Fibroblast of the aortic adventitia (primary cell): ENCODE data around the gene HIPK1. TPM values are rescaled to one million over a fixed set of nuclear protein-coding genes. Genes with fewer than 3 reads are reported as not detected.
A peak's percentile ranks its signal among the peaks of the same experiment; 100 is the strongest.

Experiments
- DNase-seq: peaks from one replicate; pipeline ENCODE4 v3.0.0-alpha.2; 2010; ENCODE audit warnings: low read depth
- H3K4me3 ChIP-seq: 2 replicates; pipeline ENCODE4 v1.5.1; 2011; ENCODE audit warnings: low read depth, mild to moderate bottlenecking, control low read depth, low read length, moderate library complexity
- total RNA-seq: library from RNA; depleted of rRNA; stranded (reverse); fragments of >200 nt; gene quantifications from 2 replicates; pipeline ENCODE4 v1.2.3, GENCODE V29; 2012; ENCODE audit warnings: low replicate concordance
- TF ChIP-seq, protein P1 (sequence below): IDR thresholded peaks from 2 replicates; pipeline ENCODE4 v1.5.1; 2011; ENCODE audit warnings: mild to moderate bottlenecking, low read length, control low read depth, inconsistent platforms; ENCODE audit not compliant: insufficient read depth

HIPK1 gene
- total RNA-seq, 1 donor, result 38.2 TPM

- TF ChIP-seq, protein P1, sequence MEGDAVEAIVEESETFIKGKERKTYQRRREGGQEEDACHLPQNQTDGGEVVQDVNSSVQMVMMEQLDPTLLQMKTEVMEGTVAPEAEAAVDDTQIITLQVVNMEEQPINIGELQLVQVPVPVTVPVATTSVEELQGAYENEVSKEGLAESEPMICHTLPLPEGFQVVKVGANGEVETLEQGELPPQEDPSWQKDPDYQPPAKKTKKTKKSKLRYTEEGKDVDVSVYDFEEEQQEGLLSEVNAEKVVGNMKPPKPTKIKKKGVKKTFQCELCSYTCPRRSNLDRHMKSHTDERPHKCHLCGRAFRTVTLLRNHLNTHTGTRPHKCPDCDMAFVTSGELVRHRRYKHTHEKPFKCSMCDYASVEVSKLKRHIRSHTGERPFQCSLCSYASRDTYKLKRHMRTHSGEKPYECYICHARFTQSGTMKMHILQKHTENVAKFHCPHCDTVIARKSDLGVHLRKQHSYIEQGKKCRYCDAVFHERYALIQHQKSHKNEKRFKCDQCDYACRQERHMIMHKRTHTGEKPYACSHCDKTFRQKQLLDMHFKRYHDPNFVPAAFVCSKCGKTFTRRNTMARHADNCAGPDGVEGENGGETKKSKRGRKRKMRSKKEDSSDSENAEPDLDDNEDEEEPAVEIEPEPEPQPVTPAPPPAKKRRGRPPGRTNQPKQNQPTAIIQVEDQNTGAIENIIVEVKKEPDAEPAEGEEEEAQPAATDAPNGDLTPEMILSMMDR, result no peak
- DNase-seq, result no peak
- no peak overlapping the region for H3K4me3 ChIP-seq
These were observed 43.8 kb downstream of the HIPK1 start for GRCh38 chr1:113972954-113973353.

GRCh38 chr1:113975211-113975895 is 46.2 kb downstream of the HIPK1 start:
- TF ChIP-seq, protein P1, result no peak
- peak; percentile 37 for DNase-seq
- H3K4me3 ChIP-seq, result no peak overlapping the region

- DNase-seq, result peak; percentile 75
- TF ChIP-seq, protein P1, result peak; percentile 92
These were observed 47.6 kb downstream of the HIPK1 start for GRCh38 chr1:113976609-113977278.

GRCh38 chr1:113977906-113978305 is 48.8 kb downstream of the HIPK1 start:
- DNase-seq, result no peak
- H3K4me3 ChIP-seq, result no peak overlapping the region
- TF ChIP-seq, protein P1, result no peak

More at GRCh38 chr1:113976609-113977278, 47.6 kb downstream of the HIPK1 start:
- no peak overlapping the region for H3K4me3 ChIP-seq

GRCh38 chr1:113978863-113979702 is 50.0 kb downstream of the HIPK1 start, which contains the start of gene OLFML3:
OLFML3 (plus strand) TSS chr1:113979474; CDS start chr1:113979517, 43 bp downstream.
- TF ChIP-seq, protein P1, result peak; percentile 69
- DNase-seq, result peak; percentile 98
- H3K4me3 ChIP-seq, result peak within 1 kb of the TSS; percentile 76

- H3K4me3 ChIP-seq, result peak overlapping the region; percentile 76
- TF ChIP-seq, protein P1, result no peak
- DNase-seq, result peak; percentile 73
These were observed 51.0 kb downstream of the HIPK1 start for GRCh38 chr1:113980110-113980509.
